NCI-H1436 treated with DMSO at 0.1 percent for 48 hours (cell line): ENCODE data around the gene GABPB1.

Experiments
- DNase-seq: peaks from one replicate; lab custom pipeline; 2025; lab: John Stamatoyannopoulos, UW

GABPB1 gene

DNA sequence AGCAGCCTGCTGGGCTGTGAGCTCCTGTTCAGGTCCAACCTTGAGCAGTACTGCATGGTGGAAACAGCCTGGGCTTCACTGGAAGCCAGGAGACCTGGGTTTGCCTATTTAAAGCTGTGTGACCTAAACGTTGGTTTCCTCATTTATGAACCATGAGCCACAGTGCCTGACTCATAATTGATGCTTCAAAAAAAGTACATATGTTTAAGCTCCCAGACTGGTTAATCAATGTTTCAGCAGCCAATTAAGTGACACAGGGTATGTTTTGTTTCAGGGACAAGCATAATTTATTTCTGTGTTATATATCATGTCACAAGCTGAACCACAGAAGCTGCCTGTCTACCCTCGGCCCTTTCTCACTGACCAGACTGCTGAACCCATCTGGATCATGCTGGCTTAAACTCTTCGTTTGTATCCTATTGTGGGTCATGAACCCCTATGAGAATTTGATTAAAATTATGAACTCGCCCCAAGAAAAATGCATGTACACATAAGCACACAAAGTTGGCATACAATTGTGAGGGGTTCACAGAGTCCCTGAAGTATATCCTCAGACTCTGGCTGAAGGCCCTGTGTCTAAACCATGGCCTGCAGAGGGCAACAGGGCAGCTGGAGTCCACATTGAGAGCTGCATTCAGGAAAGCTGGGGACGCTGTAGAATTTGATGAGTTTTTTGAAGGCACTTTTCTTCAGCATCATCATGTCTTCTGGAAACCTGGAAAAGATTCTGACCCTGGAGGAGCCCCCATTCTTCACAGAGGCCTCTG is 113.1 kb downstream of the GABPB1 start:
- DNase-seq = no peak

DNA sequence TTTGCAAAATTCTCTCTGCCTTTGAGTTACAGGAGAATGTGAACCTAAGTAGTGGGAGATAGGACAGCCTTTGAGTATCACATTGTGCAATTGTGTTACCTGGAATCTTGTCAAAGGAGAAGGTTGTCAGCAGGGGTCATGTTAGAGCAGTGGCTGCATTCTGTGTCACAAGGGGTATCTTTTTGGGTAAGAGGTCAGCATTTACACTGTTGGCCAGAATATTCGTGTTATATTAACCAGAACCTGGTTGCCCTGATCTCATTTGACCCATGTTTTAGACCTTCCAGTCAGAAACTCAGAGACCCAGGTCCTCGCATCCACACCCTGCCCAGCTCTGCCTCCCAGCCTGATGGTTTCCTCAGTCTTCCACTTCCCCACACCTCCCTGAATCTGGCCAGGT is 116.7 kb downstream of the GABPB1 start:
- DNase-seq = no peak

DNA sequence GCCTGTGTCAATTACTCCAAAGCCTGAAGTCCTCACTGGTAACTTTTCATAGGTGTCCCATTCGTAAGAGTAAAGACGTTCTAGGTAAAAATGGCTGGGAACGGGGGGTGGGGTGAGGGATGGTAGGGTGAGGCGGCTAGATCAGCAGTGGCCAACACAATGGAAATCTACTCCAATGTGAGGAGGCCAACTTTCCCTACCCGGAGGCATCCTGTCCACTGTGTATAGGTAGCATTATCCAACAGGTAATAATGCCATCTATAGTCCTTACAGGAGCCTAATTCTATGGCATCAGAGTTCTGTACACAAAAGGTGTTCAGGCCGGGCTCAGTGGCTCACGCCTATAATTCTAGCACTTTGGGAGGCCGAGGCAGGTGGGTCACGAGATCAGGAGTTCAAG is 118.6 kb downstream of the GABPB1 start:
- no peak for DNase-seq

DNA sequence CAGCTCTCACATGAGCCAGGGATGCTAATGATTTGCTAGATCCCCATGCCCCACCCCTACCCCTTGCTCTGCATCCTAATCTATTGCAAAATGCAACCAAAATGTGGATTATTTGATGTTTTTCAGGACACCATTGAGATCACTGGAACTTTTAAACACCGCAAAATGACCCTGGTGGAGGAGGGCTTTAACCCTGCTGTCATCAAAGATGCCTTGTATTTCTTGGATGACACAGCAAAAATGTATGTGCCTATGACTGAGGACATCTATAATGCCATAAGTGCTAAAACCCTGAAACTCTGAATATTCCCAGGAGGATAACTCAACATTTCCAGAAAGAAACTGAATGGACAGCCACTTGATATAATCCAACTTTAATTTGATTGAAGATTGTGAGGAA is 119.2 kb downstream of the GABPB1 start:
- no peak for DNase-seq

DNA sequence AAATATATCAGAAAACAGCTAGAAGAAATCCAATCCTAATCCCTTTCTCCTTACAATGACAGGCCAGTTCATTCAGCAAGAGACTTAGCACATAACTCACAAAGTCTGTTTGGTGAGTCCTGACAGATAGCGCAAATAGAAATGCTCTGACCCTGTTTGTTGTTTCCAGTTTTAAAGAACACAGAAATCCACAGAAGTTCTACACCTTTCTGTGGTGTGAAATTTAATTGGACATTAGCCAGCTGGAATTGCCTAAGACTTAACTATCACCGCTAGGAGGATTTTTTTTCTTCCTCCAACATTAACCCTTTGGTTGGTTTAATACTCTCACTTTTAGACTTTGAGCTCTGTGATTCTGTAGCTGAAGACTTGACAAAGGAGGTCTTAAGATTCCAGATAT is 120.2 kb downstream of the GABPB1 start:
- DNase-seq = no peak

DNA sequence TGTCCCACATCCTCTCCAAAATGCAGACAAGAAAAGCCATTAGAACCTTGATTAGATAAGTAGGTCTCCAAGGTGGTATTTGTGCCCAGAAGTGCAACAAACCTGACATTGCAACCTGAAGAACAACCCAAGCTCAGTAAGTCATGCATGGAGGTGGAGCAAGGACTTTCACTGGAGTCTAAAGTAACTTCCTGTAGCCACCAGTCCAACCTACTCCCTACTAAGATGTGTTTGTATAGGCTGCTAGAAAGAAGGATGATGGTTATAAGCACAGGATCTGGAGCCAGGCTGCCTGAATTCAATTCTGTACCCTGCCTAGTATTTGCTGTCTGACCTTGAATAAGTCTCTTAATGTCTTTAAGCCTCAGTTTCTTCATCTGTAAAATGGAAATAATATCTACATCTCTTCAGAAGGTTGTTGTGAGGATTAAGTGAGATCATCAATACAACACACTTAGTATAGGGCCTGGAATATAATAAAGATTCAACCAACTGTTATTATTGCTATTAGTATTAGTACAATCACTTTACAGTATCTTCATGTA is 121.7 kb downstream of the GABPB1 start:
- DNase-seq = no peak

DNA sequence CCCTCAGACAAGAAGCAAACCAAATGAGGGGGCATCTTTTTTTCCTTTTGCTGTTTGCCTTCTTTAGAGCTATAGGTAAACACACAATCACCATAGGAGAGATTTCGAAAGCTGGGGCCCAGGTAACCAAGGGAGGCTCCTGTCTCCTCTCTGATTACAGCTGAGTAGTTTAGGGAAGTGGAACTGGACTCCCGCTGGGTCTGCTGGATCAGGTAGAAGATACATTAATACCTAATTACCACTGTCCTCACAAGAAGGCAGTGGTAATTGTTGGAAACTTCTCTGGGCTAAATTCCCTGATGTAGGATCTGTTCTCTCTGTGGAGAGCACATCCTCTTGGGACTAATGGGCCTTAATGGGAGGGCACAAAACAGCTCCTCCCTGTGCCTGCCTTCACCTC is 122.2 kb downstream of the GABPB1 start:
- DNase-seq = no peak

DNA sequence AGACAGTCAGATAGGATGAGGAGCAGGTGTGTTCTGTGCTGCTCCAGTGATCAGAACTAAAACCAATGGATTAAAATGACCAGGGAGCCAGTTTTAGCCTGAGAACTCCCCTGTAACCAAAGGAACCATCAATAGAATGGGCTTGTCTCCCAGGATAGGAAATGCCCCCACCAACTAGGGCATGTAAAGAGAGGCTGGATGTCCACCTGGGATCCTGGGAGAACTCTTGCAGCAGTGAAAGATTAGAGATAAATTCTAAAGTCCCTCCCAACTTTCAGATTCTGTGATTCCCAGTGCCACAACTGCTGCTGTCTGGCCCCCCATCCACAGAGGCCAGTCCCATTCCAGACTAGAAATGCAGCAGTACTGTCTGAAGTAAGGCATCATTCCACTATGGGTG is 123.2 kb downstream of the GABPB1 start:
- DNase-seq = no peak

DNA sequence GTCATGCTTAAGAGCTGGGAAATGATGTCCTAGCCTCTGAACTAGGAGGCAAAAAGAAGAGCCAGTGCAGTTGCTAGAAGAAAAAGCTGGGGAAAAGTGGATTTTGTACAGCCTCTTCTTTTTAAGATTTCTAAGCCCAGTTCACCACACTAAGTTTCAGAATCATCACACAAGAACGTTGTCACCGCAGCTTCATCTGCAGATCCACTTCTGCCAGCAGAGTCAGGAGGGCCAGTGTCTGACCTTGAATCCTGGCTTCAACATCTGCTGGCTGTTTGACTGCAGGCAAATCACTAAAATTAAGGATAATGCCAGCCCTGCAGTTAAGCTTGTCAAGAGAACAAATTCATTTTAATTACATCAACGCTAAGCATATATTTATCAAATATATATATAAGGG is 125.7 kb downstream of the GABPB1 start:
- DNase-seq = no peak

DNA sequence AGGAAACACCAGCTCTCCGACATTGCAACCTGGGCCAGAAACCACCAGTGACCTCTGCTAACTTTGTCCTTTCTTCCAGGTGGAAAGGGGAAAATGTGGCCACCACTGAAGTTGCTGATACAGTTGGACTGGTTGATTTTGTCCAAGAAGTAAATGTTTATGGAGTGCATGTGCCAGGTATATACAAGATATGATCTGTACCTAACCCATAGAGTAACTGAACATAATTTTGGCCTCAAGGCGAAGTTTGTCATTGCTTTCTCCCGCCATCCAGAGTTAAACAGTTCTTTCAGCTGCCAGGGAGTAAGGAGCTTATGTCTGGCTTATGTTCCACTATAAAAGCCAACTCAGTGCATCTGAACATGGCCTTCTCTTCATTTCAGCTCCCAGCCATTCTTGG is 126.1 kb downstream of the GABPB1 start:
- no peak for DNase-seq

DNA sequence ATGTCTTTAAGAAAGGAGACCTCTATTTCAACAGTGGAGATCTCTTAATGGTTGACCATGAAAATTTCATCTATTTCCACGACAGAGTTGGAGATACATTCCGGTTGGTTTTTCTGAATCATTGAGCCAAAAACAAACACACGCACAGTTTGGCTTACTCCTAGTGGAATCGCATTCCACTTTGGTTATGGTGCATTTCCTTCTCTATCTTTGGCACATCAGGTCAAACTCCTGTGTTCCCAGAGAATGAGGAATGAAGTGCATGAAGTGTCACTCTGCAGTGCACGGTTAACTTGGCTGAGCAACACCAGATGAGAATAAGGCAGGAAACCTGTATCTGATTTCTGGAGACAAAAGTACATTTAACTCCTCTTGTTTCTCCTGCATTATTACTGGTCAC is 127.9 kb downstream of the GABPB1 start:
- DNase-seq = no peak

DNA sequence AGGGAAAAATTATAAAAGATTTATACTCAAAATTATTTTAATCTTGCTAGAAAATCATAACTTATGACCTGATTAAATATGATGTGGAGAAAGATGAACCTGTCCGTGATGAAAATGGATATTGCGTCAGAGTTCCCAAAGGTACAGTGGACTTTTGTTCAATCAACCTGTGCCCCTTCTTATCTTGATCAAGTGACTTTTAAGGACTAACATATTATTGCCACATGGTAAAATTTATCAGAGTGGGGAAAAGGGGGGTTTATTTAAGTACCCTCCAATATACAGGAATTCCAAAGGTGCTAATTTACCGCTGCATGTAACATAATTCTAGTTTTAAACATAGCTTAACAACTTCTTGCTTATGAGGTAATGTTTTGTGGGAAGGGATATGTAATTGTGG is 129.1 kb downstream of the GABPB1 start:
- no peak for DNase-seq
